Osteocyte (in vitro differentiated cells): ENCODE results near the gene BMPR1B. TPM values are rescaled to one million over a fixed set of nuclear protein-coding genes. Genes with fewer than 3 reads are reported as not detected.

Source experiments
- DNase-seq: peaks from one replicate; pipeline ENCODE4 v3.0.0; 2021; ENCODE audit warnings: mixed read lengths; ENCODE audit not compliant: unreplicated experiment; ENCODE audit errors: extremely low spot score
- H3K27ac Mint-ChIP-seq: one replicate; pipeline ENCODE4 v1.8.0; 2021; ENCODE audit warnings: mild to moderate bottlenecking, mixed read lengths; ENCODE audit not compliant: unreplicated experiment
- H3K27me3 Mint-ChIP-seq: one replicate; pipeline ENCODE4 v1.8.0; 2021; ENCODE audit warnings: mixed read lengths; ENCODE audit not compliant: unreplicated experiment
- H3K36me3 Mint-ChIP-seq: one replicate; pipeline ENCODE4 v1.8.0; 2021; ENCODE audit warnings: mixed read lengths; ENCODE audit not compliant: unreplicated experiment
- H3K4me1 Mint-ChIP-seq: one replicate; pipeline ENCODE4 v1.8.0; 2021; ENCODE audit warnings: mixed read lengths; ENCODE audit not compliant: unreplicated experiment
- H3K4me3 Mint-ChIP-seq: one replicate; pipeline ENCODE4 v1.8.0; 2021; ENCODE audit warnings: mild to moderate bottlenecking, moderate library complexity, mixed read lengths; ENCODE audit not compliant: unreplicated experiment
- H3K9me3 Mint-ChIP-seq: one replicate; pipeline ENCODE4 v1.8.0; 2021; ENCODE audit warnings: mixed read lengths; ENCODE audit not compliant: unreplicated experiment
- total RNA-seq: library from RNA; stranded (reverse); gene quantifications from 2 replicates; pipeline ENCODE4 v1.2.1, GENCODE V29; 2021
- TF ChIP-seq, protein P1 (sequence below): fragments of 200-600 bp; sonication (generic); IDR thresholded peaks from 2 replicates; pipeline ENCODE4 v1.5.0; 2021; ENCODE audit warnings: antibody characterized with exemption, mild to moderate bottlenecking, moderate library complexity

The BMPR1B gene
- total RNA-seq, 1 donor from 2014 or later: 1.5 TPM

DNA sequence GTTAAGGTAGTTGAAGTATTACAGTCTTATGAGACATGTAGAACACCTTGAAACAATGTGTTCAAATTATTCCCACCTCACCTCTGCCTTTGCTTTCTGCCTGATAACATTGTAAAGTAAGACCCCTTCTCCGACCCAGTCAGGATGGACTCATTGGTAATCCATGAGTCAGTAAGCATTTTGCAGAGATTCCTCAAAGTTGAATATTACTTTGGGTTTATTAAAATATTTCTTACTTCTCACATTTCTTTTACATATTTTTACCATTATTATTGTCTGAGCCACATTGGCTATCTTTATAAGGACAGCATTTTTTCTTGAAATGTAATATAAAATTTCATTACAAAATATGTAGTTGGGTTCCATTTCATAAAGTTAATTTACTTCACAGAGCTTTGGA lies 201.6 kb downstream of the BMPR1B start:
- Mint-ChIP-seq H3K9me3 (peaks cover 7% of the 10 kb centered on the region), H3K27me3 (no peaks in the 10 kb centered on the region), H3K4me3 (no peak overlapping the region), H3K36me3 (no peaks in the 10 kb centered on the region), H3K27ac (no peak overlapping the region), H3K4me1 (peaks cover 25% of the 10 kb centered on the region)
- TF ChIP-seq, protein P1, sequence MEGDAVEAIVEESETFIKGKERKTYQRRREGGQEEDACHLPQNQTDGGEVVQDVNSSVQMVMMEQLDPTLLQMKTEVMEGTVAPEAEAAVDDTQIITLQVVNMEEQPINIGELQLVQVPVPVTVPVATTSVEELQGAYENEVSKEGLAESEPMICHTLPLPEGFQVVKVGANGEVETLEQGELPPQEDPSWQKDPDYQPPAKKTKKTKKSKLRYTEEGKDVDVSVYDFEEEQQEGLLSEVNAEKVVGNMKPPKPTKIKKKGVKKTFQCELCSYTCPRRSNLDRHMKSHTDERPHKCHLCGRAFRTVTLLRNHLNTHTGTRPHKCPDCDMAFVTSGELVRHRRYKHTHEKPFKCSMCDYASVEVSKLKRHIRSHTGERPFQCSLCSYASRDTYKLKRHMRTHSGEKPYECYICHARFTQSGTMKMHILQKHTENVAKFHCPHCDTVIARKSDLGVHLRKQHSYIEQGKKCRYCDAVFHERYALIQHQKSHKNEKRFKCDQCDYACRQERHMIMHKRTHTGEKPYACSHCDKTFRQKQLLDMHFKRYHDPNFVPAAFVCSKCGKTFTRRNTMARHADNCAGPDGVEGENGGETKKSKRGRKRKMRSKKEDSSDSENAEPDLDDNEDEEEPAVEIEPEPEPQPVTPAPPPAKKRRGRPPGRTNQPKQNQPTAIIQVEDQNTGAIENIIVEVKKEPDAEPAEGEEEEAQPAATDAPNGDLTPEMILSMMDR: no peak
- DNase-seq: no peak

DNA sequence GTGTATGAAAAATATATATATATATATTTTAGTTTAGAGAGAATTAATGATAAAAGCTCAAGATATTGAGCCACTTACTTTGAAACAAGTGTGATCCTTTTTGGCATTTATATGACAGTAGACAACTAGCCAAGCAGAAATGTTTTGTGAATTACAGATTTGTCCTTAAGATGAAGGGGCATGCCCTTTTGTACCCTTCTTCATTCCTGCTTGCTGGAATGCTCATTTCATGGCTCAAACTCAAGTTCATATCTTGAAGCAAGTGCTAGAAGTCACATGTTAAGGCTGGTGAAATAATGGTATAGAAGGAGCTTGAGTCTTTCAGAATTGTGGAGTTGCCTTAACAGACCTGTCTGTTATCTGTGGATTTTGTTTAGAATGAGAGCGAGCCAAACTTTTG lies 203.0 kb downstream of the BMPR1B start:
- H3K27ac Mint-ChIP-seq: peak overlapping the region; percentile 24

DNA sequence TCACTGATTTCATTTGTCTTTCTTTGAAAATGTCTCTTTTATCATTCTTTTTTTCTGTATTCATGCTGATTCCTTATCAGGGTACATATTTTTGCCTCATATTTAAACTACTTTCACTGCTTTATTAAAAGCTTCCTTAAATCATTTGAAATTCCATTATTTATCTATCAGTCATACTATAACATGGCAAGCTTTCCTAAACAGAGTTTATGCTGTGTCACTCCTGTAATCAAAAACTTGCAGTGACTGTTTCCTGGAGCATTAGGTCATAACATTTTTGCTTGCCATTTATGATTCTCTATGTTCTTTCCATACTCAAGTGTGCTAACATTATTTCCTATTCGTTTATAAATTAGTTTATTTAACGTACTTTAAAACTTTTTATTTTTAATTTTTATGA lies 203.7 kb downstream of the BMPR1B start:
- H3K36me3 Mint-ChIP-seq: no peaks in the 10 kb centered on the region
- H3K4me3 Mint-ChIP-seq: no peak overlapping the region
- H3K9me3 Mint-ChIP-seq: peaks cover 7% of the 10 kb centered on the region
- H3K27ac Mint-ChIP-seq: no peak overlapping the region
- peaks cover 32% of the 10 kb centered on the region for H3K4me1 Mint-ChIP-seq
- no peak for DNase-seq
- H3K27me3 Mint-ChIP-seq: no peaks in the 10 kb centered on the region
- TF ChIP-seq, protein P1: no peak

More for the DNA sequence above, 203.0 kb downstream of the BMPR1B start:
- Mint-ChIP-seq H3K4me3 (no peak overlapping the region), H3K9me3 (peaks cover 7% of the 10 kb centered on the region), H3K27me3 (no peaks in the 10 kb centered on the region), H3K4me1 (peaks cover 27% of the 10 kb centered on the region), H3K36me3 (no peaks in the 10 kb centered on the region)
- no peak for DNase-seq
- TF ChIP-seq, protein P1: no peak

DNA sequence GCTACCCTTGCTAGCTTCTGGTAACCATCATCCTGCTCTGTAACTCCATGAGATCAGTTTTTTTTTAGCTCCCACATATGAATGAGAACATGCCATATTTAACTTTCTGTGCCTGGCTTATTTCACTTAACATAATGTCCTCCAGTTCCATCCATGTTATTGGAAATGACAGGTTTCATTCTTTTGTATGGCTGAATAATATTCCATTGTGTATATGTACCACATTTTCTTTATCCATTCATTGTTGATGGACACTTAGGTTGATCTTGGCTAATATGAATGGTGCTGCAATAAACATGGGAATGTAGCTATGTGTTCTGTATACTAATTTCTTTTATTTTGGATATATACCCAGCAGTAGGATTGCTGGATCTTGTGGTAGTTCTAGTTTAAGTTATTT lies 204.7 kb downstream of the BMPR1B start:
- DNase-seq: no peak
- no peaks in the 10 kb centered on the region for H3K36me3 Mint-ChIP-seq
- no peak overlapping the region for H3K4me3 Mint-ChIP-seq
- TF ChIP-seq, protein P1: no peak
- H3K4me1 Mint-ChIP-seq: peaks cover 37% of the 10 kb centered on the region
- H3K27me3 Mint-ChIP-seq: no peaks in the 10 kb centered on the region
- no peak overlapping the region for H3K27ac Mint-ChIP-seq
- H3K9me3 Mint-ChIP-seq: peaks cover 7% of the 10 kb centered on the region

DNA sequence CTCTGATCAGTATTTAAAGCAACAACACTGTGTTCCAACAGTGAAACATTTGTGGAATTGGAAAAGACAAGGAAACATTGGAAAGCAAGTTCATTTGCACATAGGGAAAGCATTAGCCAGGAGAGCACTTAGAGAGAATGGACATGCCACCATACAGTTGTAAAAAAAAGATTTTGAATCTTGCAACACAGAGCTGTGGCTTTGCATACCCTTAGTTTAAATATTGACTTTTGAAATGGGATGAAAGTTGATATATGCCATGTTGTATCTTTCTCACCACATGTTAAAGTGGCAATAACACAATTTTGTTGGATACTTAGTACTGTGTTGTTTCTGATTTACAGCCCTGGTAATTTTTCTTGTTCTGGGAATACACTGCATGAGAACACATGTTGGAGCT lies 208.1 kb downstream of the BMPR1B start:
- Mint-ChIP-seq H3K36me3 (no peaks in the 10 kb centered on the region), H3K27ac (no peak overlapping the region), H3K4me3 (no peak overlapping the region), H3K9me3 (peaks cover 7% of the 10 kb centered on the region), H3K27me3 (no peaks in the 10 kb centered on the region), H3K4me1 (peaks cover 18% of the 10 kb centered on the region)
- no peak for DNase-seq
- TF ChIP-seq, protein P1: no peak
